ENCODE data around the gene SERBP1. TPM values are rescaled to one million over a fixed set of nuclear protein-coding genes. Genes with fewer than 3 reads are reported as not detected.

Gene SERBP1
- total RNA-seq, 4 donors from 2014 or later = 115 to 307 (median 143) TPM

DNA sequence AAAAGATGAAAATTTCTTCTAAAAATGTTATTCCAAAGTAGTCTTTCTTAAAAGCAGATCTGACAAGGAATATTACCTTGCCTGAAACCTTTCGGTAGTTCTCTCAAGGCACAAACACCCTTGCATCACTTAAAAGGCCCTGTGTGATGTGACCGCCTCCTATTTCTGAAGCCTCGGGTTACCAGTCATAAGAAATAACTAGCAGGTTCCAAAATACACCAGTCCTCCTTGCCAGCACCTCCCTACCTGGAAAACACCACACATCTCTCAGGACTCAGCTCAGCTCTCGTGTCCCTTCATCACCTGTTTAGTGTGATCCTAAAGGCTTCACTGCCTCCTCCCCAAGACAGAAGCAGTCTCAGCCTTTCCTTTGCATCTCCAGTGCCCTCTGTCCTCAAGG, 35.7 kb downstream of the SERBP1 start:
- no peaks in the 10 kb centered on the region for H3K4me1 ChIP-seq
- H3K4me3 ChIP-seq = no peak overlapping the region
- intact Hi-C loops (cut with DNase I; ENCODE audit: low total_unique reads) = no loop called here
- no peak overlapping the region for H3K27ac ChIP-seq
- H3K27me3 ChIP-seq = no peaks in the 10 kb centered on the region
- no peak for TF ChIP-seq CTCF (IDR thresholded peaks at IDR 0.05)
- no peak for TF ChIP-seq POLR2A (IDR thresholded peaks at IDR 0.05)
- no peaks in the 10 kb centered on the region for H3K36me3 ChIP-seq
- DNase-seq = no peak
- H3K9me3 ChIP-seq = no peaks in the 10 kb centered on the region

- H3K27me3 ChIP-seq = no peaks in the 10 kb centered on the region
- H3K9me3 ChIP-seq = no peaks in the 10 kb centered on the region
- H3K4me1 ChIP-seq = no peaks in the 10 kb centered on the region
- no peak for DNase-seq
- no peak for TF ChIP-seq CTCF (IDR thresholded peaks at IDR 0.05)
- no peak for TF ChIP-seq POLR2A (IDR thresholded peaks at IDR 0.05)
- H3K27ac ChIP-seq = no peak overlapping the region
- intact Hi-C loops (cut with DNase I; ENCODE audit: low total_unique reads) = no loop called here
- H3K4me3 ChIP-seq = no peak overlapping the region
- no peaks in the 10 kb centered on the region for H3K36me3 ChIP-seq
Measured at GRCh38 chr1:67393737-67394136, 36.5 kb downstream of the SERBP1 start.

- no peak for TF ChIP-seq CTCF (IDR thresholded peaks at IDR 0.05)
- no peak for TF ChIP-seq POLR2A (IDR thresholded peaks at IDR 0.05)
- Histone ChIP-seq H3K9me3 (no peaks in the 10 kb centered on the region), H3K4me1 (no peaks in the 10 kb centered on the region), H3K27ac (no peak overlapping the region), H3K36me3 (no peaks in the 10 kb centered on the region), H3K4me3 (no peak overlapping the region), H3K27me3 (no peaks in the 10 kb centered on the region)
- intact Hi-C loops (cut with DNase I; ENCODE audit: low total_unique reads) = no loop called here
- no peak for DNase-seq
Measured at GRCh38 chr1:67393240-67393639, 37.0 kb downstream of the SERBP1 start.

DNA sequence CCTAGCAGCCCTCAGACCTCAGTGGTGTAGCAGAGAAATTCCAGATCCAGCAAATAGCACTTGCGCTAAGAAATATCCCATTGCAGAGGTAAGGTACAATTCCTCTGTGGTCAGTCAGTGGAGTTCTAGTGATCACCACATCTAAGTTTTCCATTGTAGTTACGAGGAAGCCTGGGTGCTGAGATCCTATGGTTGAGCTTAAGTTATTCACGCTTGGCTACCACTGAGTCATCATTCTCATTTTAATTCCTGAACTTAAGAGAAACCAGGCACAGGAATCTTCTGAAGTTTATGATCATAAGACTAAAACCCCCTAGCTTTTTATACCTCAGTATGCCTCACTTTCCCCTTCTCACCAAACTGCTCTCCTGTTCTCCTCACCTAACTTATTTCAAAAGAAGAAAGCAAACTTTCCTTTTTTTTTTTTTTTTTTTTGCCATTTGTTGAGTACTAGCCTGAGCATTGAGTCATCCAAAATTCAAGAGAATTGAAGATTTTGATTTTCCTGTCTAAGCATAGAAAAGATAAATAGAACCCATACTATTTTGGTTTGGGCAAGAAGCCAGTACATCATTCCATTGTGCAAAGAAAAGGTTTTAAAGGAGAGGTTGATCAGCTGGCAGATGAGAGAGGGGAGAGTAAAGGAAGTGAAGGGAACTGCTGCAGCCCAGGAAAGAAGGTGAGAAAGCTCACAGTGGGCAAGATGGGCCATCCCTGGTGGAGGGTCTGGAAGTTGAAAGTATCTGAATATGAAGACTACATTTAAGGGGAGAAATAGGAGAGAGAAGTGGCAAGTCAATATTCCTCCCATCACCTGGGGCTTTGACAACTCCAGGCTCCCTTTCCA, 39.9 kb downstream of the SERBP1 start:
- no peaks in the 10 kb centered on the region for H3K4me1 ChIP-seq
- no peak overlapping the region for H3K4me3 ChIP-seq
- H3K27me3 ChIP-seq = no peaks in the 10 kb centered on the region
- H3K27ac ChIP-seq = no peak overlapping the region
- no peaks in the 10 kb centered on the region for H3K36me3 ChIP-seq
- TF ChIP-seq POLR2A (IDR thresholded peaks at IDR 0.05) = no peak
- no peak for TF ChIP-seq CTCF (IDR thresholded peaks at IDR 0.05)
- intact Hi-C loops (cut with DNase I; ENCODE audit: low total_unique reads) = no loop called here
- no peaks in the 10 kb centered on the region for H3K9me3 ChIP-seq
- no peak for DNase-seq

- DNase-seq = no peak
- intact Hi-C loops (cut with DNase I; ENCODE audit: low total_unique reads) = no loop called here
- Histone ChIP-seq H3K27ac (no peak overlapping the region), H3K4me1 (no peaks in the 10 kb centered on the region), H3K9me3 (no peaks in the 10 kb centered on the region), H3K4me3 (no peak overlapping the region), H3K27me3 (no peaks in the 10 kb centered on the region), H3K36me3 (no peaks in the 10 kb centered on the region)
- TF ChIP-seq POLR2A (IDR thresholded peaks at IDR 0.05) = no peak
- TF ChIP-seq CTCF (IDR thresholded peaks at IDR 0.05) = no peak
Measured at GRCh38 chr1:67383999-67384638, 46.1 kb downstream of the SERBP1 start.
